K562 (cell line): ENCODE measurements around the gene TRDN. TPM values are rescaled to one million over a fixed set of nuclear protein-coding genes. Genes with fewer than 3 reads are reported as not detected.

Source experiments
- ATAC-seq: fragments of 200-7000 bp; cut with Tn5 transposase; 3 replicates; pipeline ENCODE4 v1.9.1; 2020; ENCODE audit warnings: moderate library complexity
- BruUV-seq: library from RNA; stranded (reverse); fragments of 400-500 nt; replicated peaks from 2 replicates; lab custom pipeline; 2021; lab: Mats Ljungman, UMichigan
- CTCF ChIA-PET: fragments of 300-600 bp; formaldehyde crosslinking; extraction: SDS; loops from one replicate; lab custom pipeline; 2021; ENCODE audit warnings: low intra/inter-chr PET ratio; lab: Yijun Ruan, JAX
- POLR2A ChIA-PET: fragments of 300-600, 350-650 bp; sonication (Branson Sonifier 250); formaldehyde crosslinking; extraction: SDS; loops from one replicate; lab custom pipeline; 2021; ENCODE audit warnings: antibody characterized with exemption, inconsistent platforms; lab: Yijun Ruan, JAX
- DNase-seq, 4 experiments: peaks; one replicate each; pipeline versions ENCODE4 v3.0.0 to v3.0.0-alpha.2; 2011 to 2018; ENCODE audit warnings: low spot score in 3 of 4, mixed read lengths in 3 of 4; ENCODE audit errors: extremely low read depth in 1 of 4
- FAIRE-seq: peaks from 2 replicates; lab custom pipeline; 2011; peaks lifted over from hg19 to GRCh38; lab: Jason Lieb, UNC
- H2AFZ ChIP-seq: 2 replicates; pipeline ENCODE4 v1.6.0; 2011; ENCODE audit warnings: low read depth, low read length, control low read depth, inconsistent platforms
- H3K27ac ChIP-seq: fragments of 200-600 bp; 3 replicates; pipeline ENCODE4 v1.8.0; 2011; ENCODE audit warnings: low read depth, mild to moderate bottlenecking, control low read depth, inconsistent platforms, low read length, moderate library complexity, mixed read lengths; ENCODE audit errors: extremely low read depth
- H3K27me3 ChIP-seq, 2 experiments: fragments of 300-600 bp in 1 of 2; 2 replicates in 1 of 2; 3 replicates in 1 of 2; pipeline versions ENCODE4 v1.6.0 to v1.8.0; 2011; ENCODE audit warnings: inconsistent platforms in 2 of 2, low read length in 2 of 2, mild to moderate bottlenecking in 1 of 2, mixed read lengths in 1 of 2, moderate library complexity in 1 of 2; ENCODE audit not compliant: control insufficient read depth in 2 of 2, insufficient read depth in 2 of 2
- H3K36me3 ChIP-seq: fragments of 300-600 bp; 3 replicates; pipeline ENCODE4 v1.8.0; 2011; ENCODE audit warnings: mild to moderate bottlenecking, low read length, inconsistent platforms; ENCODE audit not compliant: control insufficient read depth, insufficient read depth
- H3K4me1 ChIP-seq, 2 experiments: fragments of 200-600 bp in 1 of 2; replicated peaks in 1 of 2; 2 replicates in 1 of 2; 3 replicates in 1 of 2; pipeline versions ENCODE4 v1.5.1 to v1.8.0; 2011; ENCODE audit warnings: inconsistent platforms in 2 of 2, low read length in 2 of 2, mild to moderate bottlenecking in 1 of 2, mixed read lengths in 1 of 2, moderate library complexity in 1 of 2; ENCODE audit not compliant: control insufficient read depth in 2 of 2, insufficient read depth in 2 of 2
- H3K4me2 ChIP-seq: 2 replicates; pipeline ENCODE4 v1.6.1; 2011; ENCODE audit warnings: low read length, control low read depth, inconsistent platforms, mixed read lengths; ENCODE audit not compliant: insufficient read depth
- H3K4me3 ChIP-seq: fragments of 200-600 bp; sonication (generic), shearing (Covaris generic); 2 replicates; pipeline ENCODE4 v1.5.1; 2016; ENCODE audit warnings: control low read depth, inconsistent platforms
- H3K79me2 ChIP-seq: fragments of 200-600 bp; 3 replicates; pipeline ENCODE4 v1.8.0; 2011; ENCODE audit warnings: low read length, inconsistent platforms; ENCODE audit not compliant: control insufficient read depth, insufficient read depth
- H3K9ac ChIP-seq, 2 experiments: 2 replicates each; pipeline versions ENCODE4 v1.6.0 to v1.6.1; 2011; ENCODE audit warnings: low read depth in 2 of 2, low read length in 2 of 2, control low read depth in 1 of 2, inconsistent platforms in 1 of 2, mild to moderate bottlenecking in 1 of 2, mixed read lengths in 1 of 2; ENCODE audit not compliant: insufficient read depth in 1 of 2
- H3K9me1 ChIP-seq: one replicate; pipeline ENCODE4 v1.6.0; 2011; ENCODE audit warnings: inconsistent platforms, mild to moderate bottlenecking, low read length, moderate library complexity; ENCODE audit not compliant: control insufficient read depth, insufficient read depth
- H3K9me3 ChIP-seq: replicated peaks from 2 replicates; pipeline ENCODE4 v1.5.1; 2011; ENCODE audit warnings: low read depth, low read length, inconsistent platforms; ENCODE audit not compliant: control insufficient read depth, insufficient read depth
- H4K20me1 ChIP-seq: replicated peaks from 2 replicates; pipeline ENCODE4 v1.6.1; 2011; ENCODE audit warnings: low read length, inconsistent platforms, mixed read lengths; ENCODE audit not compliant: control insufficient read depth, insufficient read depth
- AFF4 ChIP-seq: sonication (generic); formaldehyde crosslinking; IDR thresholded peaks from 2 replicates; pipeline ENCODE4 v1.8.0; 2023; ENCODE audit warnings: mild to moderate bottlenecking, missing genetic modification reagents
- CUX1 ChIP-seq: fragments of 200-800 bp; sonication (Bioruptor generic); IDR thresholded peaks from 2 replicates; pipeline ENCODE4 v1.6.1; 2016; ENCODE audit warnings: missing genetic modification characterization, missing compliant biosample characterization
- HDAC6 ChIP-seq: IDR thresholded peaks from 2 replicates; pipeline ENCODE4 v1.6.1; 2012; ENCODE audit warnings: low read depth, mild to moderate bottlenecking, control low read depth, inconsistent platforms, low read length, moderate library complexity
- KLF1 ChIP-seq: fragments of 450-650 bp; IDR thresholded peaks from 2 replicates; pipeline ENCODE4 v1.6.1; 2016; ENCODE audit warnings: missing genetic modification characterization, missing compliant biosample characterization
- KLF13 ChIP-seq: fragments of 450-650 bp; IDR thresholded peaks from 2 replicates; pipeline ENCODE4 v1.6.1; 2016; ENCODE audit warnings: missing genetic modification characterization, low read depth, mild to moderate bottlenecking, missing compliant biosample characterization, moderate library complexity, borderline replicate concordance
- NFIC ChIP-seq: fragments of 450-650 bp; IDR thresholded peaks from 2 replicates; pipeline ENCODE4 v1.6.1; 2017; ENCODE audit warnings: mild to moderate bottlenecking, inconsistent platforms
- NR3C1 ChIP-seq: sonication (generic); formaldehyde crosslinking; IDR thresholded peaks from 2 replicates; pipeline ENCODE4 v1.8.1; 2022; ENCODE audit warnings: missing genetic modification reagents
- PCBP2 ChIP-seq: fragments of 200-400 bp; formaldehyde crosslinking; IDR thresholded peaks from 2 replicates; pipeline ENCODE4 v1.6.1; 2018; ENCODE audit warnings: low read length, low read depth, mild to moderate bottlenecking, moderate library complexity; ENCODE audit not compliant: poor library complexity, severe bottlenecking
- ZNF134 ChIP-seq: fragments of 250-450 bp; sonication (Bioruptor Pico); conservative IDR thresholded peaks from 2 replicates; pipeline ENCODE4 v1.4.0; 2020
- ZNF316 ChIP-seq: fragments of 450-650 bp; IDR thresholded peaks from 2 replicates; pipeline ENCODE4 v1.6.1; 2016
- ZNF655 ChIP-seq: fragments of 250-450 bp; sonication (Bioruptor Pico); IDR thresholded peaks from 2 replicates; pipeline ENCODE4 v1.5.0; 2021
- ZNF696 ChIP-seq: fragments of 250-450 bp; sonication (Bioruptor Pico); conservative IDR thresholded peaks from 2 replicates; pipeline ENCODE4 v1.4.0; 2020; ENCODE audit warnings: mild to moderate bottlenecking, moderate library complexity
- WGBS: fragments of 100-300 bp; shearing (Covaris generic); methylation state at CpG from one replicate; pipeline ENCODE4 v1.1.6; 2016; ENCODE audit warnings: low coverage, mixed read lengths; ENCODE audit not compliant: insufficient coverage; ENCODE audit errors: missing lambda C conversion rate; 5-methylcytosine and 5-hydroxymethylcytosine counted together
- in situ Hi-C: fragments of 300-500 bp; cut with MboI; formaldehyde crosslinking; loops from 4 replicates; pipeline ENCODE4 v1.15.0; 2018; ENCODE audit warnings: inconsistent platforms, mixed read lengths
- intact Hi-C: fragments of 100-400 bp; cut with micrococcal nuclease; formaldehyde crosslinking; loops from 2 replicates; pipeline ENCODE4 v1.14.2; 2022
- polyA plus RNA-seq, 8 experiments: library from polyadenylated mRNA; depleted of rRNA in 4 of 8; stranded (reverse) in 5 of 8; unstranded in 3 of 8; fragments of >200 nt; fragmentation: Nextera tagmentation in 2 of 8; fragmentation: Illumina TruSeq in 1 of 8; extraction: Ambion mirVana in 2 of 8; extraction: Trizol in 1 of 8; gene quantifications; 2 replicates each; pipeline versions ENCODE4 v1.2.1 to v1.2.3, GENCODE V29; 2011 to 2014; ENCODE audit warnings: inconsistent platforms in 1 of 8, missing spikeins in 1 of 8
- total RNA-seq, 7 experiments: library from RNA; depleted of rRNA in 6 of 7; stranded (reverse); fragments of >200 nt in 6 of 7; fragmentation: Illumina TruSeq in 2 of 7; extraction: Trizol in 2 of 7; gene quantifications; 2 replicates each; pipeline versions ENCODE4 v1.2.1 to v1.2.3, GENCODE V29; 2011 to 2021; ENCODE audit warnings: low replicate concordance in 1 of 7

TRDN gene
- total and polyA plus RNA-seq, 9 of the 15 experiments (the other 6 are each of a cell fraction or from before 2014, with no cell fraction given) = 0.05 to 0.50 (median 0.16) TPM

- Histone ChIP-seq H2AFZ (no peak overlapping the region), H3K27me3 (no peaks in the 10 kb centered on the region), H3K9me1 (no peaks in the 10 kb centered on the region), H3K79me2 (no peaks in the 10 kb centered on the region), H3K4me2 (no peak overlapping the region), H3K9me3 (no peaks in the 10 kb centered on the region), H3K4me1 (no peaks in the 10 kb centered on the region), H3K36me3 (no peaks in the 10 kb centered on the region), H4K20me1 (no peaks in the 10 kb centered on the region), H3K27ac (no peak overlapping the region), H3K4me3 (no peak overlapping the region), H3K9ac (no peak overlapping the region)
- no TSS peak for BruUV-seq
- ChIA-PET POLR2A (no interaction called here), CTCF (no interaction called here)
- DNase-seq (no peak), ATAC-seq (no peak), FAIRE-seq (no peak)
- in situ Hi-C loops = no loop called here
- 26% methylated on average over 4 of the region's 6 CpGs for WGBS
- intact Hi-C loops = no loop called here
- TF ChIP-seq ZNF696 (CRISPR knock-in tag) (no peak), CUX1 (CRISPR knock-in tag) (no peak), AFF4 (CRISPR knock-in tag) (no peak), HDAC6 (no peak), ZNF655 (CRISPR knock-in tag) (no peak), NR3C1 (CRISPR knock-in tag) (no peak), KLF1 (no peak), KLF13 (tag) (no peak), ZNF316 (no peak), NFIC (no peak), PCBP2 (no peak), ZNF134 (no peak)
Measured at GRCh38 chr6:123668063-123668462, 31.3 kb upstream of the TRDN start.
